ENCODE measurements around the gene ATRN. TPM values are rescaled to one million over a fixed set of nuclear protein-coding genes. Genes with fewer than 3 reads are reported as not detected.

Gene ATRN
- total RNA-seq, 1 donor from 2014 or later = 8.6 TPM

DNA sequence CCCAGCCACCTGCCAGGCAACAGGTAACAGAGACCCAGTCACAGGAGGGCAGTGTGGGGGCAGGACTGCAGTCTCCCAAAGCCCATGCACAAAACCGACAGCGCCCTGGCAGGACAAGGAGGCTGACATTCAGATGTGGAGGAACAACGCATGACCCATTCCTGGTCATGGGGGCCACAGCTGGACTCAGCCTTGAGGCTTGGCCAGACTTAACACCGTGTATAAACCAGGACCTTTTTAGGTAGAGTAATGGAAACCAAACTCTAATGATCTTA, 184.2 kb downstream of the ATRN start:
- intact Hi-C loops (cut with DNase I) = no loop called here
- H3K4me3 ChIP-seq = no peak overlapping the region
- TF ChIP-seq CTCF (IDR thresholded peaks at IDR 0.05) = no peak

DNA sequence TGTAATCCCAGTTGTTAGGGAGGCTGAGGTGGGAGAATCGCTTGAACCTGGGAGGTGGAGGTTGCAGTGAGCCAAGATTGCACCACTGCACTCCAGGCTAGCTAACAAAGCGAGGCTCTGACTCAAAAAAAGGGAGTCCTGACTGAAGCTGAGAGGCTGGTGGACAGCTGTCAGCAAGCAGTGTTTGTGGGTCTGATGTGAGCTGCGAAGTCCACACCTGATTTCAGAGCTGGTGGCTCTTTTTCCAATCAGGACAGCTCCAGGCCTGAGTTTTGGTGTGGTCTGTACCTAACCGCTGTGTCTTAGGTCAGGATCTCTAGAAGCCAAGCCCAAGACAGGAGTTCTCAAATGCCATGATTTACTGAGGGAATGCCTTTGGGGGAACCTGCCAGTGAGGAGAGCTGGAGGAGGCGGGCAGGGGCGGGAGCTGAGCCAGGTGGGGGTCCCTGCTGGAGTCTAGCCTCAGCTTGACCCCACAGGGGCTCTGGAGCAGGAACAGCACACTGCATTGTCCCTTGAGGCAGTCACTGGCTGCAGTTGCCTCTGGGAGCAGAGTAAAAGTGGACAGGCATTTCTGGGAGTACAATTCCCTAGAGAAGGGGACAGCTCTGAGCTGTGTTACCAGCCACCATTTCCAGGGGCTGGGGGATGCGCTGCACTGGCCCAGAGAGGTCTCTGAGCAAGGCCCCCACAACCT, 187.3 kb downstream of the ATRN start:
- Histone ChIP-seq H3K27me3 (peaks cover 4% of the 10 kb centered on the region), H3K4me1 (no peaks in the 10 kb centered on the region), H3K27ac (no peak overlapping the region), H3K4me3 (no peak overlapping the region), H3K36me3 (no peaks in the 10 kb centered on the region), H3K9me3 (no peaks in the 10 kb centered on the region)
- no peak for DNase-seq (ENCODE audit: low spot score in 2 of 2)
- TF ChIP-seq CTCF (IDR thresholded peaks at IDR 0.05) = no peak
- intact Hi-C loops (cut with DNase I) = no loop called here

More for the DNA sequence above, 184.2 kb downstream of the ATRN start:
- H3K27me3 ChIP-seq = no peaks in the 10 kb centered on the region
- H3K9me3 ChIP-seq = no peaks in the 10 kb centered on the region
- DNase-seq (ENCODE audit: low spot score in 2 of 2) = no peak
- H3K27ac ChIP-seq = no peak overlapping the region
- H3K4me1 ChIP-seq = no peaks in the 10 kb centered on the region
- H3K36me3 ChIP-seq = no peaks in the 10 kb centered on the region

DNA sequence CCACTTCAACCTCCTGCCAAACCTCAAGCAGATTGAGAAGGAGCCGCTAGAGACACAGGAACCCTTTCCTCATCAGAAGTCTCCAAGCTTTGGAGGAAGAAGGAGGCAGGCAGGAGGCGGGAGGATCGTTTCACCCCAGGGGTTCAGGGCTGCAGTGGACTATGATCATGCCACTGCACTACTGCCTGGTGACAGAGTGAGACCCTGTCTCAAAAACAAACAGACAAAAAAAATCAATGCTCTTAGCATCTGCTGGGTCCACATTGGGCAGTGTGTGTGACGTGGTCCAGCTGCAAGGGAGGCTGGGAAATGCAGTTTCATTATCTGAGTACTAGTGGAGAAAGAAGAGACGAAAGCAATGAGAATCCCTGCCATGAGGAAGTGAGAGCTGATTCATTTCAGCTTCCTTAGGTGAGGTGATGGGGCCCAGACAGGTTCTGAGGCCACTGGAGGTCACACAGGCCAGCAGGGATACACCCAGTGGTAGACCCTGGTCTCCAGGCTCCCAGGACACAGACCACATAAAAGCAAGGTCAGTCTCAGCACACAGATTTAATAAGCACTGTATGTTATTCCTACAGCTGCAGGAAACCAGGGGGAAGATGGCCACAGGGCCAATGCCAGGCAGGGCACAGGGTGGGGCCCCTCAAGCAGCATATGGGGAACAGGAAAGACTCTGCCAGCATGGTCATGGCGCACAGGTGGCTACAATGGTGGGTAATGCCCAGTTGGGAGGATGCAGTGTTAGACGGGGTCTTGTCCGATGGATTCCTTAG, 188.1 kb downstream of the ATRN start:
- H3K36me3 ChIP-seq = no peaks in the 10 kb centered on the region
- peaks cover 4% of the 10 kb centered on the region for H3K27me3 ChIP-seq
- no peak for DNase-seq (ENCODE audit: low spot score in 2 of 2)
- no peaks in the 10 kb centered on the region for H3K4me1 ChIP-seq
- H3K9me3 ChIP-seq = no peaks in the 10 kb centered on the region
- H3K4me3 ChIP-seq = no peak overlapping the region
- no peak overlapping the region for H3K27ac ChIP-seq
- no peak for TF ChIP-seq CTCF (IDR thresholded peaks at IDR 0.05)
- intact Hi-C loops (cut with DNase I) = no loop called here

- H3K4me3 ChIP-seq = no peak overlapping the region
- peak in 1 of 2 donors; percentile 48 for DNase-seq (ENCODE audit: low spot score in 2 of 2)
- intact Hi-C loops (cut with DNase I) = no loop called here
- TF ChIP-seq CTCF (IDR thresholded peaks at IDR 0.05) = no peak
- no peak overlapping the region for H3K27ac ChIP-seq
- H3K27me3 ChIP-seq = peaks cover 4% of the 10 kb centered on the region
- no peaks in the 10 kb centered on the region for H3K4me1 ChIP-seq
- no peaks in the 10 kb centered on the region for H3K36me3 ChIP-seq
- H3K9me3 ChIP-seq = no peaks in the 10 kb centered on the region
Observed at GRCh38 chr20:3659492-3660261, 188.9 kb downstream of the ATRN start.

DNA sequence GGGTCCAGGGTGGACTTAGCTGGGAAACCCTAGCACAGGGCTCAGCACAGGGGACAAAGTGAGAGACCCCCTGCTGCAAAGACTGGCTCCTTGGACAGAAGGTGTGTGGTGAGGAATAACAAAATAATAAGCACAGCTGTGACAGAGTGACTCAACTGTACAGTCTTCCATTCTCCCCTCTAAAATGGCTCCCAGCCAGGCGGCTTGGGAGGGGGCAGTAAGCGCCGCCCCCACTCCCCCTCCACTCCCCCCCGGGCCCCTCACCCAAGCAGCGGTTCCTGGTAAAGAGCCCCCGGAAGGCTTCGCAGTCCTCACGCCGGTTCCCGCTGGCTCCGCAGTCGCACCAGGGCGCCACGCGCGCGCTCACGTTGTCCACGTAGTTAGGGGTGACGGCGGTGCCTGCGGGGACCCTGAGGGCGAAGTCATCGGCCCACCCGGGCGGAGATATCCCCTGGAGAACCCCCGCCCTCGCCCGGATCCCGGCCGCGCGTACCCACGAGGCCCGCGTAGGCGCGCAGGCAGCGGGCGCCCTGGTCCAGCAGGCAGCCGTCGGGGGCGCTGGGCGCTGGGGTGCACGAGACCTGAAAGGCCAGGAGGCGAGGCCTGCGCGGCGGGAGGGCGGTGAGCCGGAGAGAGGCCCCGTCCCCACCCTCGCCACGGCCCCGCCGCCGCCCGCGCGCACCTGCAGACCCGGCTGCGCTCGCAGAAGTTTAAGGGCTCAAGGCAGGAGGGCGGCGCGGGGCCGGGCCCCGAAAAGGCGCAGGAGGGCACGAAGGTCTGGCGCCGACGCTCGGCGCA, 189.6 kb downstream of the ATRN start:
- Histone ChIP-seq H3K4me3 (peak overlapping the region; percentile 21 to 36), H3K27ac (no peak overlapping the region), H3K27me3 (peaks cover 4% of the 10 kb centered on the region), H3K4me1 (no peaks in the 10 kb centered on the region), H3K9me3 (no peaks in the 10 kb centered on the region), H3K36me3 (no peaks in the 10 kb centered on the region)
- no peak for TF ChIP-seq CTCF (IDR thresholded peaks at IDR 0.05)
- DNase-seq (ENCODE audit: low spot score in 2 of 2) = peak in 1 of 2 donors; percentile 54
- intact Hi-C loops (cut with DNase I) = no loop called here
